ENCODE data around the gene HK3. TPM values are rescaled to one million over a fixed set of nuclear protein-coding genes. Genes with fewer than 3 reads are reported as not detected.

Gene HK3
- total RNA-seq, 2 donors from 2014 or later: 0.46 to 0.81 TPM

DNA sequence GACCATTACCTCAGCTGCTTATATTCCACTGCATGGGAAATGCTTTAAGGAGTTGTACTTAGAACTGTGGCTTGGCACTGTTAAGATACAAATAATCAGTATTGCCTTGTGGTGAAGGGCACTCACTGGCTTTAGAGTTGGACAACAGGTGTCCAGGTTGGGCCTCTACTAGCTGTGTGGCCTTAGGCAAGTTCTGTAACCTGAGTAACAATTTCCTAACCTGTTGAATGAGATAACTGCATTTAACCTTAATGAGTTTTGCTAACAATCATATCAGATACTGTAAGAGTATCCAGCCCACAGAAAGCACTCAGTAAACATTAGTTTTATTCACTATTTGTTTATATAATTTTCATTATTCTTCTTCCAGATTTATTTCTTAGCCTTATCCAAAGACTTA, 17.2 kb upstream of the HK3 start:
- Mint-ChIP-seq H3K4me3 (no peak overlapping the region), H3K27me3 (ENCODE audit: low read depth) (no peaks in the 10 kb centered on the region), H3K36me3 (ENCODE audit: insufficient read depth in 2 of 2) (peaks cover 0 to 11% of the 10 kb centered on the region in 2 donors), H3K27ac (no peak overlapping the region), H3K4me1 (ENCODE audit: low read depth) (peaks cover 20% of the 10 kb centered on the region), H3K9me3 (no peaks in the 10 kb centered on the region)
- ATAC-seq (replicated peaks in 1 of 2) (no peak), DNase-seq (no peak)

DNA sequence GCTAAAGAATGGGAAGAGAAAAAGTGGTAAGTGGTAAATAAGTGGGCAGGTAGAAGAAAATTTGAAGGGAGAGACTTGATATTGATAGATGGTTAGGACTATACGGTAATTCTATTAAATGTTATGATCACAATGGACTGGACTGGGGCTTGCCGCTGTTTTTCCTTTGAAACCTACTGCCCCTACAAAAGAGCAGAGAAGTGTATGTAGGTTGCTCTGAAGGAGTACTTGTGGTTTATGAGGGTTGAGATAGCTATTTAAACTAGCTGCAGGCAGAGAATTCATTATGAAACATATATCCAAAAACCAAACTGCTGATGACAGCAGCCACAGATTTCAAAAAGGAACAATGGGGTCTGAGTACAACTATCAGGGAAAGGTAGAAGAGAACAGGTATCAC, 16.8 kb upstream of the HK3 start:
- H3K27ac Mint-ChIP-seq: peak overlapping the region; percentile 79
- H3K9me3 Mint-ChIP-seq: no peaks in the 10 kb centered on the region
- peaks cover 0 to 11% of the 10 kb centered on the region in 2 donors for H3K36me3 Mint-ChIP-seq (ENCODE audit: insufficient read depth in 2 of 2)
- no peak overlapping the region for H3K4me3 Mint-ChIP-seq
- H3K27me3 Mint-ChIP-seq (ENCODE audit: low read depth): no peaks in the 10 kb centered on the region
- DNase-seq (no peak), ATAC-seq (replicated peaks in 1 of 2) (no peak)
- peaks cover 21% of the 10 kb centered on the region for H3K4me1 Mint-ChIP-seq (ENCODE audit: low read depth)

DNA sequence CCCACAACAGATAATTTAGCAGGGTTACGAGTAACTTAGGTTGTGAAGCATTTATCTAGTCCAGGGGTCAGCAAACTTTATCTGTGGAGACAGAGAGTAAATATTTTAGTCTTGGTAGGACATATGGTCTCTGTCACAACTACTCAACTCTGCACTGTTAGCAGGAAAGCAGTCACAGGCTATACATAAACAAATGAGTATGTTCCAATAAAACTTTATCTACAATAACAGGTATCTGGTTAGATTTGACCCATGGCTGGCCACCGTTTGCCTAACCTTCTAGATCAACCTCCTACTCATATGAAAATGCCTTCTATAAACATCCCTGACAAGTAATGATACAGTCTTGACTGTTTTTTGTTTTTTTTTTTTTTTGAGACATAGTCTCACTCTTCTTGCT, 13.0 kb upstream of the HK3 start:
- peaks cover 27% of the 10 kb centered on the region for H3K4me1 Mint-ChIP-seq (ENCODE audit: low read depth)
- H3K9me3 Mint-ChIP-seq: no peaks in the 10 kb centered on the region
- peak overlapping the region; percentile 54 for H3K27ac Mint-ChIP-seq
- no peak overlapping the region for H3K4me3 Mint-ChIP-seq
- no peak for ATAC-seq (replicated peaks in 1 of 2)
- DNase-seq: no peak
- H3K27me3 Mint-ChIP-seq (ENCODE audit: low read depth): no peaks in the 10 kb centered on the region
- H3K36me3 Mint-ChIP-seq (ENCODE audit: insufficient read depth in 2 of 2): peaks cover 0 to 11% of the 10 kb centered on the region in 2 donors

DNA sequence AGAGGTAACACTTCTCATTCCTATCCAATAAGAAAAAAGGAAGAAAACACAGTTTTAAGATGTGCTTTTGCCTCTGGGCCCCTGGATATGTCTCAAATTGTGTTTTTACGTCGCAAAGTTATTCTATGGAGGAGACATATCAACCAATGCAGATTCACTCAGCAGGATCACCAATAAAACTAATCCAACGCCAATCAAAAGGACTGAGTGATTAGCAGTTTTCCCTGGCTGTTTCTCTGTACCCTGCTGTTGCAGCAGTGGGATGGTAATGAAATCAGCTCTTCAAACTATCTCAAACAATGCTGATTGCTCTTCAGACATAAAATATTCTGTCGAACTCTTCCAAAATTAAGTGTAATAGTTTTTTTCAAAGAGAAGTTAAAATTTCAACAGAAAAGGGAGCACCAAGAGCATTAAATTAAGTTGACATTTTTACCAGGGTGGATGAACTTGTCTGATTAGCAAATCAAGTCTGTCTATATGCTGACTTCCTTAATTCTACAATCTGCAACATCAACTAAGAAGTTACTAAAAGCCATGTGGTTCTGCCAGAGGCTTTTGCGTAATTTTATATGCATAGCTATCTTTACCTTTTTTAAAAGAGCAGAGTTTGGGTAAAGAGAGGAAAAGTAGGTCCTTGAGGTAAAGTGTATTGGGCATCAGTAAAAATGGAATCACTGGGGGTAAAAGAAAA, 9.7 kb upstream of the HK3 start:
- no peak for DNase-seq
- Mint-ChIP-seq H3K4me1 (ENCODE audit: low read depth) (peaks cover 21% of the 10 kb centered on the region), H3K27ac (no peak overlapping the region)

DNA sequence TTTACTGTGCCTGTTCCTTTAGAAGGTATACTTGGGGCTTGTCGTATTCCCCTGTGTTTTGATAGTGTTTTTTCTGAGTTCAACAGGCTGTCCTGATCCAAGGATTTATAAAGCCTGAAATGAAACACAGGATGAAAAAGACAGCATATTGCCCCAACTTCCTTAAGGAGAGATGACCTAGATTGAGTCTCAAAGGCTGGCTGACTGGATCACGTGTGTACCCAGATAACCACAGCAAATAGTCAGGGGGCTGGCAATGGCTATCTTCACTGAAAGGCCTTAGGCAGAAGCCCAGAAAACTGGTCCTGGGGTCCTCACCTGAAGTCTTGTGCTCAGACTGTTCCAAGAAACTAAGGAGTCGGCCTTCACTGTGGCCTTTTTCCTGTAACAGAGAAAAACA, 7.7 kb upstream of the HK3 start:
- H3K9me3 Mint-ChIP-seq: no peaks in the 10 kb centered on the region
- peaks cover 32% of the 10 kb centered on the region for H3K4me1 Mint-ChIP-seq (ENCODE audit: low read depth)
- no peak overlapping the region for H3K27ac Mint-ChIP-seq
- ATAC-seq (replicated peaks in 1 of 2) (no peak), DNase-seq (no peak)
- H3K27me3 Mint-ChIP-seq (ENCODE audit: low read depth): no peaks in the 10 kb centered on the region
- H3K4me3 Mint-ChIP-seq: no peak overlapping the region
- peaks cover 3 to 18% of the 10 kb centered on the region in 2 donors for H3K36me3 Mint-ChIP-seq (ENCODE audit: insufficient read depth in 2 of 2)

More for the DNA sequence above, 9.7 kb upstream of the HK3 start:
- H3K9me3 Mint-ChIP-seq: no peaks in the 10 kb centered on the region
- no peak overlapping the region for H3K4me3 Mint-ChIP-seq
- peaks cover 2 to 14% of the 10 kb centered on the region in 2 donors for H3K36me3 Mint-ChIP-seq (ENCODE audit: insufficient read depth in 2 of 2)
- ATAC-seq (replicated peaks in 1 of 2): no peak
- no peaks in the 10 kb centered on the region for H3K27me3 Mint-ChIP-seq (ENCODE audit: low read depth)

DNA sequence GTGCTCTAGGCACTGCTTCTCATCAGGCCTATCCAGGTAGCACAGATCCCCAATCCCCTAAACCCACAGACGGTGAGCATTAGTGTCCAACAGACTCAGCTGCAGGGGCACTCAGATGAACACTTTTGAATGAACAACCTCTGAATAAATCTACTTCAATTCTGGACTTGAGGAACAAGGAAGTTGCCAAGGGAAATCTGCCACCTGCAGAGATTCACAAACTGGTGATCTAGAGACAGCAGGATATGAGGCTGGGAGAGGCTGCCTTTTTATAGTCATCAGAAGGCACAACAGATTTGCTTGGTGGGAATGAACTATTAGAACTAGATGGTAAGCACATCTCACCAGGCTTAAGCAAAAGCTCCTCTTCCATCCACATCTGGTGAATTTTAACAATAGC, 7.0 kb upstream of the HK3 start:
- Mint-ChIP-seq H3K4me3 (no peak overlapping the region), H3K36me3 (ENCODE audit: insufficient read depth in 2 of 2) (peaks cover 5 to 21% of the 10 kb centered on the region in 2 donors), H3K9me3 (no peaks in the 10 kb centered on the region), H3K4me1 (ENCODE audit: low read depth) (peaks cover 33% of the 10 kb centered on the region), H3K27me3 (ENCODE audit: low read depth) (no peaks in the 10 kb centered on the region), H3K27ac (no peak overlapping the region)
- DNase-seq (no peak), ATAC-seq (replicated peaks in 1 of 2) (no peak)

DNA sequence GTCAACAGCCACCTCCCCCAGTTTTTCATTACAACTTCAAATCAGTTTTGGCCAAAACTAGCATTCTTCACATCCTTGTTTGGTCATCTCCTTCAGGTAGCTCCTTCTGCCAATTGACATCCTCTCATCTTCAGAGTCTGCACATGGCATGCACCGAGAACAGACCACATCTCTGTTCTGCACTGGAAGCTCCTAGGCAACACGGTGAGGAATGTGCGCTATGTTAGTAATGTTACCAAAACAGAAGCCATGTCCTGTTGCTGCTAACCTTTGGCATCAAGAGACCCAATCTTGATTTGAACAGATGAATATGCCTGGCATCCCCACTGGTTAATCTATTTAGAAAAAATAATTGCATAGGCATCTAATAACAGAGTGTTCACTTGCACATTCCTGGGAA, 5.1 kb upstream of the HK3 start:
- Mint-ChIP-seq H3K4me3 (no peak overlapping the region), H3K36me3 (ENCODE audit: insufficient read depth in 2 of 2) (peaks cover 5 to 21% of the 10 kb centered on the region in 2 donors), H3K27ac (no peak overlapping the region), H3K9me3 (no peaks in the 10 kb centered on the region), H3K27me3 (ENCODE audit: low read depth) (no peaks in the 10 kb centered on the region), H3K4me1 (ENCODE audit: low read depth) (peaks cover 37% of the 10 kb centered on the region)
- ATAC-seq (replicated peaks in 1 of 2): no peak
- no peak for DNase-seq

DNA sequence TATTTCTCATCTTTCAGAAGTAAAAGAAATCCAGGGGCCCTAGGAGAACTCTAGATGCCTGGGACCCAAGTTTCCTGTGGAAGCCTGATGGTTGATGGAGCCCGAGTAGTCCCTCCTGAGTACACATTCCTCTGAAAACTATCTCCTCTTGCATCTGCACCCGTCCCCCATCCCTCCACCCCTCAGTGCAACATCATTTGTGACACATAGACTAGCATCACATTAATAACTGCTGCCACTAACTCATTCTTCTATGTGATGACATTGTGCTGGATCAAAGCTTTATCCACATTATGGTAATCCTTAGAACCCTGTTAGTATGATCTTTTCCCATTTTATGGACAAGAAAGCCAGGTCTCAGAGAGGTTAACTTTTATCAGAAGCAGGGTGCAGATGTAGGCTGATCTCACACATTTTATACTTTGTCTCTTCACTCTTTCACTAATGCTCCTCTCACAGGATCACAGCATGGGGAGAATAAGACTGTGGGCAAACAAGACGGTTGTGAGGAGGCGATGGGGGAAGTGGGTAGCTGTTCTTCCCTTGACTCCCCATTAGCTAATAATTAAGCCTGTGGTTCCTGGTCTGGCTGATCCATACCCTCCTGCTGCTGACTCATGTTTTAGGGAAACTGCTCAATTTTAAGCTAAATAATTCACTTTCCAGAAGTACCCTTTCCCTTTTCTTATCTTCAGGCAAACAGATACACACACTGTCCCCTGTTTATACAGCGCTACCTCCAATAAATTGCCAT, 3.9 kb upstream of the HK3 start:
- H3K27me3 Mint-ChIP-seq (ENCODE audit: low read depth): no peaks in the 10 kb centered on the region
- H3K4me3 Mint-ChIP-seq: no peak overlapping the region
- H3K36me3 Mint-ChIP-seq (ENCODE audit: insufficient read depth in 2 of 2): peaks cover 5 to 18% of the 10 kb centered on the region in 2 donors
- DNase-seq: no peak
- H3K9me3 Mint-ChIP-seq: no peaks in the 10 kb centered on the region
- ATAC-seq (replicated peaks in 1 of 2): no peak
- H3K27ac Mint-ChIP-seq: peak overlapping the region; percentile 48
- H3K4me1 Mint-ChIP-seq (ENCODE audit: low read depth): peaks cover 38% of the 10 kb centered on the region

DNA sequence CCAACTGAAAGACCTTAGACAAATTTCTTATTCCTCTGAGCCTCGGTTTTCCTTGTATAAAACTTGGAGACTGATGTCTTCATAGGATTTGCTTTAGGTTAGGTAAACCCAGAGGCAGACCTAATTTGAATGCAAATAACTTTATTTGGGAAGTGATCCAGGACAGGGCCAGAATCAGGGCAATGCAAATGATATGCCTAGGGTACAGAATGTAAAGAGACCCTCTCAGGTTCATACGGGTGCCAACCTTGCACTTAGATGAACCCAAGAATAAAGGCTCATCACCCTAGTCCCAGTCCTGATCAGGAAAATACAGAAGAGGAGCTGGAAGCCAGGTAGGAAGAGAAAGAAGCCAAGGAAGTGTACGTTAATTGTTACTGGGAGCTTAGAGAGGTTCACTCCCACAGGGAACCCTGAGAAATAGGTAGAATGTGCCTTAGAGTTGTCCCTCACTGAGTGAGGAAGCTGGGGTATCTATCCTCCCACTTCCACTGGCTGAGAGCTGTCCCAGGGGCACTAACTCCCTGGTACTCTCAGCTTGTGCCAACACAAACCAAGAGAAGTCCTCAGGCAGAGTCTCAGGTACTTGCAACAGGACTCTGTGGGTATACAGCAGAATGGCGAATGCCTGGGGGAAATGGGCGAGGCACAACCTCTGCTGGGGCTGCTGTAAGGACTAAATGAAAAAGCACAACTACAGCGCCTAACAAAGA, 3.1 kb upstream of the HK3 start:
- peak overlapping the region in 1 of 2 donors; percentile 8 for H3K4me3 Mint-ChIP-seq

DNA sequence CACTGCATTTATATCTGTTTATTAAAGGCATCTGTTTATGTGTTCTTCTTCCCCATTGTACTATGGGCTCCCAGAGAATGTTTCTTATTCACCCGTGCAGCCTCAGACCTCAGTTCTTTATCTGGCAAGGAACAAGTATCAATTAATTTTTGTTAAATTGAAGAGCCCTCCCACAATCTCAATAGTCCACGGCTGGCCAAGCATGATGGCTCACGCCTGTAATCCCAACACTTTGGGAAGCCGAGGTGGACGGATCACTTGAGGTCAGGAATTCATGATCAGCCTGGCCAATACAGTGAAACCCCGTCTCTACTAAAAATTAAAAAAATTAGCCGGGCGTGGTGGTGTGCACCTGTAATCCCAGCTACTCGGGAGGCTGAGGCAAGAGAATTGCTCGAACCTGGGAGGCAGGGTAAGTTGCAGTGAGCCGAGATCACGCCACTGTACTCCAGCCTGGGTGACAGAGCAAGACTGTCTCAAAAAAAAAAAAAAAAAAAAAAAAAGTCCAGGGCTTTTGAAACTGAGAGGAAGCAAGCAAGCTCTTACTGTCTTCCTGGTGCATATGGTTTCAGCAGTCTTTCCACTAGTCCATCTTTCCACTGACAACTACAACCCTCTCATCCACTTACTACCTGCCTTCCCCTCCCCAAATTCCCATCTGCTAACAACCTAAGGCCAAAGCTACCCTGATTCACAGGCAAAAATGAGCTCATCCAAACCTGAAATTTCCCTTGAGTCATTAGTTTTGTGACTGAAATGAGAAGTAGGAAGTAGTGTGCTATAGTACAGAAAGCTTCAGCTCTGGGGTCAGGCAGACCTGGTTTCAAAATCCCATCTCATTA, 2.3 kb upstream of the HK3 start:
- H3K27me3 Mint-ChIP-seq (ENCODE audit: low read depth): peaks cover 2% of the 10 kb centered on the region
- H3K36me3 Mint-ChIP-seq (ENCODE audit: insufficient read depth in 2 of 2): peaks cover 5 to 15% of the 10 kb centered on the region in 2 donors
- peaks cover 49% of the 10 kb centered on the region for H3K4me1 Mint-ChIP-seq (ENCODE audit: low read depth)
- ATAC-seq (replicated peaks in 1 of 2) (peak; percentile 94 to 96), DNase-seq (peak; percentile 31 to 51)
- H3K27ac Mint-ChIP-seq: peak overlapping the region; percentile 9
- H3K4me3 Mint-ChIP-seq: peak overlapping the region in 1 of 2 donors; percentile 8
- H3K9me3 Mint-ChIP-seq: no peaks in the 10 kb centered on the region

More for the DNA sequence above, 3.1 kb upstream of the HK3 start:
- no peak for DNase-seq
- Mint-ChIP-seq H3K27me3 (ENCODE audit: low read depth) (no peaks in the 10 kb centered on the region), H3K27ac (peak overlapping the region; percentile 9), H3K36me3 (ENCODE audit: insufficient read depth in 2 of 2) (peaks cover 5 to 15% of the 10 kb centered on the region in 2 donors), H3K9me3 (no peaks in the 10 kb centered on the region), H3K4me1 (ENCODE audit: low read depth) (peaks cover 43% of the 10 kb centered on the region)
- ATAC-seq (replicated peaks in 1 of 2): peak; percentile 2 to 4

DNA sequence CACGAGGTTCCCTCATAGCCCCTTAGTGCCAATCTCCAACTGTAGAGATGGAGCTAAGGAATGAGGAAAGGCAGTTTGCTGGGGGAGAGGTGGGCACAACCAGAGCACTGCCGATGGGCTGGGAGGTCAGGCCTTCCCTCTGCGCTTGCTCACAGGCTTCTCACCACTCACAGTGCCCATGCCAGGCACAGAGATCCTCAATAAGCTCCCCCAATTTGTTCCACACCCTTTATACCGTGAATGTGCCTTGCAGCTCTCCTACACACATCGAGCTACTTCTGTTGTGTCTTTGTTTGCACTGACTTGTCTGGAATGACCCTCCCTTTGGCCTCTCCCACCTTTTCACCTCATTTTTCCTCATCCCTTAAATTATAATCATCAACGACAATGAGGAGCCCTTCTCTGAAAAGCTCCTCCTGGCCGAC, 1.6 kb upstream of the HK3 start:
- DNase-seq (no peak), ATAC-seq (replicated peaks in 1 of 2) (no peak)
- H3K9me3 Mint-ChIP-seq: no peaks in the 10 kb centered on the region
- peaks cover 9% of the 10 kb centered on the region for H3K27me3 Mint-ChIP-seq (ENCODE audit: low read depth)
- peaks cover 49% of the 10 kb centered on the region for H3K4me1 Mint-ChIP-seq (ENCODE audit: low read depth)
- H3K27ac Mint-ChIP-seq: no peak overlapping the region
- H3K4me3 Mint-ChIP-seq: no peak overlapping the region
- H3K36me3 Mint-ChIP-seq (ENCODE audit: insufficient read depth in 2 of 2): peaks cover 5 to 15% of the 10 kb centered on the region in 2 donors

DNA sequence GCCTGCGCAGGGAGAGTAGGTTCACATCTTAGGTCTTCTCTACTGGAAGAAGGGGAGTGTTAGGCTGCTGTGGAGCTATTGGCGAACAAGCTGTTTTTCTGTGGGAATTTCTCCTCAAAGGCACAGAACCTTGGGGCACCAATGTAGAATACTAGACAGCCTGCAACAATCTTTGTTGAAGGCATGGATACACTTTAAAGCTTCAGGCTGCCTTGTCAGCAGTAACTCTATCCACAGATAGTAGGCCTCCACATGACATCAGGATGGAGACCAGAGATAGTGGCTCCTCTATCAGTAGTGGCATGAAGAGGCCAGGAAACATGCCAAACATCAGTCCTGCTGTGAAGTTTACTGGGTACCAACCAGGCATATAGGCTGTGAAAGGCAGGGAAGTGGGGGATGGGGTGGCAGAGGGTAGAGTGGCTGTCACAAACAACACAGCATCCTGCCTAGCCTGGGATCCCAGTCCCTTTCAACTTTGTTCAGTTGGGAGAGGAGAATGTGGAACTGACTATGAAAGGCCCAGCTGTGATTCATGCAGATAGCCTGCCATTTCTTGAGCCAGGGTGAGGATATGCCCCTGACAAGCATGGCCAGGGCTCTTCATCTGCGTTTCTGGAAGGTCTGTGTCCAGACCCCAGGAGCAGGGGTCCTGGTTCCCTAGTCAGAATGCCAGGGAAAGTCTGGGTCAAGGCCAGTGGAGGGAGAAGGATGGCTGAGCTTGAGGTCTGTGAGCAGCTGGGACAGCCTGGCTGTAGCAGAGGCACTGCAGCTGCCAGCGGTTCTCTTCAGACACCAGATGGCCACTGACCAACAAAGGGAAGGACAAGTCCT, 1.0 kb upstream of the HK3 start:
- Mint-ChIP-seq H3K4me3 (no peak overlapping the region), H3K27ac (no peak overlapping the region), H3K27me3 (ENCODE audit: low read depth) (peaks cover 11% of the 10 kb centered on the region), H3K9me3 (no peaks in the 10 kb centered on the region), H3K4me1 (ENCODE audit: low read depth) (peaks cover 49% of the 10 kb centered on the region), H3K36me3 (ENCODE audit: insufficient read depth in 2 of 2) (peaks cover 5 to 13% of the 10 kb centered on the region in 2 donors)
- no peak for ATAC-seq (replicated peaks in 1 of 2)
- no peak for DNase-seq

All from activated T-cell treated with anti-CD3 and anti-CD28 coated beads, Interleukin-2, amount 50 U/mL, for 72 hours (primary cell).